Stimulated activated CD8-positive, alpha-beta memory T cell treated with anti-CD3 and anti-CD28 coated beads, Interleukin-12 subunit alpha, Interleukin-12 subunit beta, amount 100 ng/mL, for 24 hours (primary cell): ENCODE results near the gene WASF2.
"Not testable (repeated sequence)": the region's sequence is repeated elsewhere in the genome, so short reads cannot be mapped to it uniquely, and the experiment has no call there.

Source experiments
- DNase-seq: peaks from one replicate; pipeline ENCODE4 v3.0.0-alpha.2; 2020; ENCODE audit errors: extremely low read depth

The WASF2 gene

DNA sequence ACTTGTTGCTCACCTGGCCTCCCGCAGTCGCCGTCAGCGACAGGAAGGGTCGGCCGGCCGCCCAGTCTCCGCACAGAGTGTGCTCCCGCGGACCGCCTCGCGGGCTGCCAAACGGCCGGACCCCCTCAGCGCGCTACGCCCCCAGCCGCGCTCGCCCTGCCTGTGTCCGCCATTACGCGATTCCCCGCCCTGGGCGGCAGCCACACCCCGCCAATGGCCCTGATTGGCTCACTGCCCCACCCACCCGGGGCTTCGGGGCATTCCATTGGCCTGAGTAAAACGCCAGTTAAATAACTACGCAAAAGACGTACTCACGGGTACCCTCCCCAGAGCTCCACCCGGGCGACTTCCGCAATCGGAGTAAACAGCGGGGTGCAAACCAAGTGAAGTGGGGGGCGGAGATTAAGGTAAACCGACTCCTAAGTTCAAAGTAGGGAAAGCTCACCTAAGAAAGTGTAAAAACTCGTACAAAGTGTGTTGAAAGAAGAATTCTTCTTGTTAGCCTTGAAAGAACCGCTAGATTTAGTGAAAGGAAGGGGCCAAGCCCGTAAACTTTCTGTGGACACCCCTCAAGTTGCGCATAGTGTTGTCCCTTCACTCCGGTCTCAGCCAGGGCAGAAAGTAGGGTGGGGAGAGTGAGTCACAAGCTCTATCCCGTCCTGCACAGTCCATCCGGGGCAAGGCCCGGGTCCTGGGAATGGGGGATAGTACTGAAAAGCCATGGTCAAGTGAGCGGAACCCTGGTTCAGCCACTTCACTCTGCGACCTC is at the start of gene WASF2:
WASF2 (minus strand) TSS at position 195 of the 769 bp plus-strand sequence. CDS start 61,277 bp downstream, outside the sequence.
- DNase-seq, result peak; percentile 94

- DNase-seq, result no peak
Measured at GRCh38 chr1:27538793-27539192, 48.8 kb upstream of the WASF2 start.

GRCh38 chr1:27538305-27538676 is 48.3 kb upstream of the WASF2 start:
- DNase-seq, result not testable (repeated sequence)

- no peak for DNase-seq
Measured at GRCh38 chr1:27536767-27537166, 46.8 kb upstream of the WASF2 start.

- DNase-seq, result no peak
Measured at GRCh38 chr1:27536010-27536757, 46.2 kb upstream of the WASF2 start.

DNA sequence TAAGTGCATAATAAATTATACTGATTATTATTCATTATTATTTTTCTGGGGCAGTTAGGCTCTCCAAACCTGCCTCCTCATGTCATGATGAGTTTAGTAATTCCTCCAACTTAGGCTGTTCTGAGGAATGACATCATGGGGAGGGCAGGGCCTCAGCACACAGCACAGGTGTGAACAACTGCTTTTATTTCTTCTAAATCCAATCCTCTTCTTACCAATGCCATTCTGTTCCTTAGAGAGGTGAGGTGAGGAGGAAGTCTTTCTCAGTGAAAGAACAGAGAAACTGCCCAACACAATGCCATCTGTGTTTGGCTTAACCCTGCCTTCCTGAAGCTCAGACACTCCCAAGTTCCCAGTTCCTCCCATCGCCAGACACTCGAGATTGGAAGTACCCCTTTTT is 45.4 kb upstream of the WASF2 start:
- DNase-seq, result no peak

- no peak for DNase-seq
Measured at GRCh38 chr1:27531959-27532685, 42.2 kb upstream of the WASF2 start.

DNA sequence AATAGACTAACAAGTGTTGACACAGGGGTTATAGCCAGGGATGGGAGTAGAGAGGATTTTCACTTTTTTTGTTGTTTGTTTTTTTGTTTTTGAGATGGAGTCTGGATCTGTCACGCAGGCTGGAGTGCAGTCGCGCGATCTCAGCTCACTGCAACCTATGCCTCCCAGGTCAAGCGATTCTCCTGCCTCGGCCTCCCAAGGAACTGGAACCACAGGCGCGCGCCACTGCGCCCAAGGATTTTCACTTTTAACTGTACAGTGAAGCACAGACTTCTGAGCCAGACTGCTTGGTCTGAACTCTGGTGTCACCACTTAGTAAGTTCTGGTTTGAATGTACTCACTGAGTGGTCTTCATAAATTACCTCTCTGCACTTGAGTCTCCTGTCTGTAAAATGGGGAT is 40.2 kb upstream of the WASF2 start:
- DNase-seq, result no peak

GRCh38 chr1:27529704-27530018 is 39.7 kb upstream of the WASF2 start:
- DNase-seq, result no peak

GRCh38 chr1:27528818-27529703 is 39.1 kb upstream of the WASF2 start:
- no peak for DNase-seq

- no peak for DNase-seq
Measured at GRCh38 chr1:27527890-27528817, 38.2 kb upstream of the WASF2 start.

DNA sequence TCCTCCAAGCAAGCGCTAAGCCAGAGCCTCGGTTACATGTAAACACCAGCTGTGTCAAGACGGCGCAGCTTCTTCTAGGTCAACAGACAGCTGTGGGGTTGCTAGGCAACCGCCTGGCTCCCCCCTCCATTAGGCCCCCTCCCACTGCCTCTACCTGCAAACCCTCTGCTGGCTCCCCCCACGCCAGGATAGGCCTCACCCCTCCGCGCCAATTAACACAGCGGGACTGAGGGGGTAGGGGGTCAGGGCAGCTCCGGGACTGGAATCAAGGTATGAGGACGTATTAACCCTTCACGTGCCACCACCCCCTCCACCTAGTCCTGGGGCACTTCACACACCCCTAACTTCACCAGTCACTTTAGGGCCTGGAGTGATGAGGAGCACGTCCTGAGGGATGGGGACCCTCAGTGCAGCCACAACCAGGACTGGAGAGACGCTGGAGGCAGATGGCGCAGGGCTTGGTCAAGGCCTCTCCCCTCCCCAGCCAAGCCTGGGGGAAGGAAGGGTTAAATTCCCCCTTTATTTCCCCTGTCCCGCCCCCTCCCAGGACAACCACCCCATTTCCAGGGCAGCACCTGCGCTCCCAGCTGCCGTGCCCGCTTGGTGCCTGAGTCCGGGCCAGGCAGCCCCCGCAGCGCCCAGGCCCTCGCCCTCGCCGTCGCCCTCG is 37.4 kb upstream of the WASF2 start:
- no peak for DNase-seq

DNA sequence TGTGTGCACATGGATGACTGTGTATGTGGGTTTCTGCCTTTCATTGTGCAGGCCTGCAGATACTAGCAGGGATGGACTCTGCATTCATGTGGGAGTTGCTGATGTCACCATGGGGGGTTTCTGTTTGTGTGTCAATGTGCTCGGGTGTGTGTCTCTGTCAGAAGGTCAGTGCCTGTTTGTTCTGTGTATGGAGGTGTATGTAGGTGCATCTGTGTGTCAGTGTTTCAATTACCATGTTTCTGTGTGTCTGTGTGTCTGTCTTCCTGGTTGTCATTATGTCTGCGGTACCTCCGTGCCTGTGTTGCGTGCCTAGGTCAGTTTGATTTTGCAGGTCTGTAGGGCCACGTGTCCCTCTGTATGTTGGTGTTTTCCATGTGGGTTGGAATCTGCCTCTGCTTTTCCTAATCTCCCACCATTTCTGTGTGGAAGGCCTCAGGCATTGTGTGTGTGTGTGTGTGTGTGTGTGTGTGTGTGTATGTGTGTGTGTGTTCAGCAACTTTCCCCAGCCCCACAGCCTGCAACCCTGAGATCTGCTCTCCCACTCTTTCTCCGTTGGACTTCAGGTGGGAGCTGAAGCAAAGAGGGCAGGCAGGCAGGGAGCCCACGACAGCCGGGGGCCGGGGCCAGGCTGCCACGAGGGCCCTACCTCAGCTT is 36.7 kb upstream of the WASF2 start:
- DNase-seq, result no peak

DNA sequence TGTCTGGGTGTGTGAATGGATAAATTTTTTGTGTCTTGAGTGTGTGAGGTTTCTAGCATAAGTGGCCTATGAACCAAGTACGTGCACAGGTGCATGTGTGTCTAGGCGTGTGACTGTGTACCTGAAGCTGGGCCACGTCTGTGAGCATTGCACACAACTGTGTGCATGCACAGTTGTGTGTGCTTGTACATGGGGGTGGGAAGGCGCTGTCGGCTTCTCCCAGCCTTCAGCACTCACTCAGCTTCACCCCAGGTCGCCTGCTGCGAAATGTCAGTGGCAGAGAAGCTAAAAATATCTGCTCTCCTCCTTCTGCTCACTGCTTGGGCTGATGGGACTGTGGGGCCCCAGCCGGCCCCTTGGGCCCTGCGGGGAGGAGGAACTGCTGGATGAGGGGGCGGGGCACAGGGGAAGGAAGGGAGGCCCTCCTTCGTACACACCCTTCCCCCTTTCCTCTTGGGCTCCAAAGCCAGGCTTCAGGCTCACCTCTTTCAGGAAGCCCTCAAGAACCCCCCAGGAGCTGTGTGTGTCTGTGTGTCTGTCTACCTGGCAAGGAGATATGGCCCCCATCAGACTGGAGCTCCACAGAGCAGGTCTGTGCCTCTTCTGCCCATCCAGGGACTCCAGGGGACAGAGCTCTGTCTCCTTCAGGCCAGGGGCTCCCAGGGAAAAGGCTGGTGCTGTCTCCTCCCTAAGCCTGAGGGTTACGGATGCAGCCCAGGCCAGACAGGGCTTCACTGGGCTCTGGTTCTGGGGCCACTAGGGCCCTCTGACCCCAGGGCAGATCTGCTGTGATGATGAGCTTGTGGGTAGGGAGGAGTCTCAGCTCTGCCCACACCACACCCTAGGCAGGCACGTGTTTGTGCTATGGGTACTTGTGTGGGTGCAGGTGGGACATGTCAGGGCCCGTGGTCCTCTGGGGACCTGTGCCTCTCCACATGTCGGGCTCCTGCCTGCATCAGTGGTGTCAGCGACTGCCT is 35.6 kb upstream of the WASF2 start:
- DNase-seq, result peak; percentile 31

DNA sequence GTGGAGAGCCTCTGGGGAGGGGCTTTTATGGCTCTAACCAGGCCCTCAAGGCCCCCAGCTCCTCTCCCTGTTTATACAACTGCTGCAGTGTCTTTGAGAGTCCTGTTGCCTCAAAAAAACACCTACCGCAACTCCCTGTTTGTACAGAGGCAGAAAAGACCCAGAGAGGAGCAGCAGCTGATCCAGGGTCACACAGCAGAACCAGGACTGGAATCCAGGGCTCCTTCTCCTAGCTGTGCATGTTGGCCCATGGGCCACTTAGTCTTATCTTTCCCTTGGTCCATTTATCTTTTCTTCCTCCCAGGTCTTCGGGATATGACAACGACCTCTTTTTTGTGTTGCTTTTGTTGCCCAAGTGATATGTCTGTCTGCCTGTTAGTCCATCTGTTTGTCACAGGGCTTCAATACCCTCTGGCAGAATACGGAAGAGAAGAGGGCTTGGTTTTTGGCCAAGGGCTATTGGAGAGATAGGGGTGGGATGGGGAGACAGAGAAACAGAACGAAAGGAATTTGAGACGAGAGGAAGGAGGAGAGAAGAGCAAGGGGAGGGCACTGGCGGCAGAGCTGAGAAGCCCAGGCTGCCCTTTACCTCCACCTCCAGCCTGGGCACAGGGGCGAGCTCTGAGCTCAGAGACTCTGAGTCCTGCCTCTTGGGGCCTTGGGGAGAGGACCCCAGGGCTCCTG is 33.5 kb upstream of the WASF2 start:
- no peak for DNase-seq

- peak; percentile 31 for DNase-seq
Measured at GRCh38 chr1:27522432-27523336, 32.7 kb upstream of the WASF2 start.
